IMR-90 (cell line): ENCODE data around the gene ZNF688. TPM values are rescaled to one million over a fixed set of nuclear protein-coding genes. Genes with fewer than 3 reads are reported as not detected.

Experiments
- ATAC-seq: fragments of 200-7000 bp; cut with Tn5 transposase; 2 replicates; pipeline ENCODE4 v1.9.1; 2020; ENCODE audit warnings: low read depth, mild to moderate bottlenecking, moderate library complexity
- BruUV-seq: library from RNA; stranded (reverse); fragments of 400-500 nt; replicated peaks from 2 replicates; lab custom pipeline; 2021; lab: Mats Ljungman, UMichigan
- CTCF ChIA-PET: fragments of 300-600 bp; formaldehyde crosslinking; extraction: SDS; loops from one replicate; lab custom pipeline; 2021; ENCODE audit warnings: antibody characterized with exemption; lab: Yijun Ruan, JAX
- POLR2A ChIA-PET: fragments of 300-600 bp; sonication (Branson Sonifier 250); formaldehyde crosslinking; loops from one replicate; lab custom pipeline; 2022; ENCODE audit warnings: antibody characterized with exemption; ENCODE audit not compliant: unreplicated experiment; lab: Charles Lee
- DNase-seq: peaks from one replicate; pipeline ENCODE4 v3.0.0; 2013
- H2AFZ ChIP-seq: replicated peaks from 2 replicates; pipeline ENCODE3; 2013; ENCODE audit warnings: low read length, mild to moderate bottlenecking; ENCODE audit not compliant: poor library complexity
- H2AK5ac ChIP-seq: 2 replicates; pipeline ENCODE4 v1.6.1; 2013; ENCODE audit warnings: low read depth, low read length, inconsistent platforms
- H2AK9ac ChIP-seq: replicated peaks from 2 replicates; pipeline ENCODE3; 2013; ENCODE audit warnings: mild to moderate bottlenecking, low read depth, low read length, moderate library complexity; ENCODE audit not compliant: poor library complexity
- H2BK120ac ChIP-seq: 2 replicates; pipeline ENCODE4 v1.6.1; 2013; ENCODE audit warnings: low read depth, low read length, inconsistent platforms
- H2BK15ac ChIP-seq: 3 replicates; pipeline ENCODE4 v1.6.1; 2013; ENCODE audit warnings: low read depth, low read length, inconsistent platforms
- H2BK20ac ChIP-seq: 2 replicates; pipeline ENCODE4 v1.6.1; 2013; ENCODE audit warnings: low read depth, mild to moderate bottlenecking, inconsistent platforms, low read length, moderate library complexity
- H2BK5ac ChIP-seq: 2 replicates; pipeline ENCODE4 v1.6.1; 2013; ENCODE audit warnings: mild to moderate bottlenecking, low read depth, low read length, inconsistent platforms; ENCODE audit not compliant: poor library complexity, severe bottlenecking
- H3K14ac ChIP-seq: replicated peaks from 2 replicates; pipeline ENCODE4 v1.6.1; 2013; ENCODE audit warnings: low read depth, low read length, inconsistent platforms
- H3K18ac ChIP-seq: 2 replicates; pipeline ENCODE4 v1.6.1; 2013; ENCODE audit warnings: low read depth, low read length, control low read depth
- H3K23ac ChIP-seq: 2 replicates; pipeline ENCODE4 v1.6.1; 2013; ENCODE audit warnings: low read depth, low read length, inconsistent platforms
- H3K27ac ChIP-seq: 2 replicates; pipeline ENCODE4 v1.5.1; 2013; ENCODE audit warnings: mild to moderate bottlenecking, control low read depth, low read length; ENCODE audit not compliant: insufficient read depth
- H3K27me3 ChIP-seq: 2 replicates; pipeline ENCODE4 v1.6.1; 2013; ENCODE audit warnings: low read length; ENCODE audit not compliant: control insufficient read depth, insufficient read depth
- H3K36me3 ChIP-seq: 2 replicates; pipeline ENCODE4 v1.6.1; 2013; ENCODE audit warnings: low read length, mixed read lengths; ENCODE audit not compliant: control insufficient read depth, insufficient read depth
- H3K4ac ChIP-seq: 2 replicates; pipeline ENCODE4 v1.6.1; 2013; ENCODE audit warnings: low read depth, low read length, inconsistent platforms
- H3K4me1 ChIP-seq: 2 replicates; pipeline ENCODE4 v1.6.1; 2013; ENCODE audit warnings: low read length, mixed read lengths; ENCODE audit not compliant: control insufficient read depth, insufficient read depth
- H3K4me2 ChIP-seq: 2 replicates; pipeline ENCODE4 v1.6.1; 2013; ENCODE audit warnings: low read depth, mild to moderate bottlenecking, control low read depth, low read length, moderate library complexity
- H3K4me3 ChIP-seq: 2 replicates; pipeline ENCODE4 v1.5.1; 2013; ENCODE audit warnings: low read depth, mild to moderate bottlenecking, control low read depth, low read length, moderate library complexity; ENCODE audit not compliant: insufficient read depth
- H3K56ac ChIP-seq: 2 replicates; pipeline ENCODE4 v1.6.1; 2013; ENCODE audit warnings: low read length, inconsistent platforms; ENCODE audit not compliant: insufficient read depth; ENCODE audit errors: extremely low read depth
- H3K79me1 ChIP-seq, 2 experiments: 2 replicates each; pipeline ENCODE4 v1.6.1; 2013; ENCODE audit warnings: low read length in 2 of 2, inconsistent platforms in 1 of 2, low read depth in 1 of 2
- H3K9ac ChIP-seq: 2 replicates; pipeline ENCODE4 v1.6.1; 2013; ENCODE audit warnings: low read depth, low read length, control low read depth
- H3K9me1 ChIP-seq: 2 replicates; pipeline ENCODE4 v1.6.1; 2013; ENCODE audit warnings: low read length, inconsistent platforms; ENCODE audit not compliant: insufficient read depth
- H3K9me3 ChIP-seq: 2 replicates; pipeline ENCODE4 v1.6.1; 2013; ENCODE audit warnings: low read length; ENCODE audit not compliant: control insufficient read depth, insufficient read depth
- H4K20me1 ChIP-seq: 2 replicates; pipeline ENCODE4 v1.6.1; 2013; ENCODE audit warnings: low read length, inconsistent platforms; ENCODE audit not compliant: insufficient read depth
- H4K5ac ChIP-seq: 2 replicates; pipeline ENCODE4 v1.6.1; 2013; ENCODE audit warnings: mild to moderate bottlenecking, low read depth, low read length, control low read depth
- H4K8ac ChIP-seq, 2 experiments: 2 replicates each; pipeline ENCODE4 v1.6.1; 2013; ENCODE audit warnings: low read depth in 2 of 2, low read length in 2 of 2, control low read depth in 1 of 2, inconsistent platforms in 1 of 2
- H4K91ac ChIP-seq: 2 replicates; pipeline ENCODE4 v1.6.1; 2013; ENCODE audit warnings: low read depth, low read length, inconsistent platforms; ENCODE audit not compliant: insufficient read depth
- BHLHE40 ChIP-seq: fragments of 150-350 bp; IDR thresholded peaks from 2 replicates; pipeline ENCODE4 v1.6.1; 2016; ENCODE audit warnings: mild to moderate bottlenecking, low read depth, low read length
- CEBPB ChIP-seq: IDR thresholded peaks from 2 replicates; pipeline ENCODE4 v1.6.1; 2012; ENCODE audit warnings: low read depth, low read length, improper control_type of control experiment
- CHD1 ChIP-seq: IDR thresholded peaks from 2 replicates; pipeline ENCODE4 v1.6.1; 2012; ENCODE audit warnings: low read depth, low read length, improper control_type of control experiment
- MAZ ChIP-seq: IDR thresholded peaks from 2 replicates; pipeline ENCODE4 v1.6.1; 2012; ENCODE audit warnings: low read depth, mild to moderate bottlenecking, low read length, improper control_type of control experiment, moderate library complexity, borderline replicate concordance
- MXI1 ChIP-seq: IDR thresholded peaks from 2 replicates; pipeline ENCODE4 v1.6.1; 2012; ENCODE audit warnings: low read depth, mild to moderate bottlenecking, low read length, moderate library complexity, borderline replicate concordance
- USF2 ChIP-seq: fragments of 150-350 bp; IDR thresholded peaks from 2 replicates; pipeline ENCODE4 v1.6.1; 2017; ENCODE audit warnings: mild to moderate bottlenecking, antibody characterized with exemption, low read length, low read depth
- WGBS, 2 experiments: methylation state at CpG; one replicate each; pipeline versions ENCODE4 v1.1.5 to v1.1.7; 2013; ENCODE audit warnings: missing lambda C conversion rate in 2 of 2; ENCODE audit not compliant: insufficient read length in 1 of 2; ENCODE audit errors: extremely low coverage in 2 of 2; 5-methylcytosine and 5-hydroxymethylcytosine counted together
- dilution Hi-C: fragments of 300-500 bp; cut with HindIII; formaldehyde crosslinking; loops from one replicate; pipeline ENCODE4 v1.14.3; 2018; ENCODE audit warnings: low sequenced_read_pairs; ENCODE audit not compliant: unreplicated experiment
- in situ Hi-C: fragments of 300-500 bp; cut with MboI; formaldehyde crosslinking; loops from 3 replicates; pipeline ENCODE4 v1.14.3; 2019; ENCODE audit warnings: low sequenced_read_pairs, inconsistent platforms, mixed read lengths
- intact Hi-C: fragments of 100-400 bp; cut with micrococcal nuclease; formaldehyde crosslinking; loops from 2 replicates; pipeline ENCODE4 v1.10.0; 2022
- polyA plus RNA-seq, 3 experiments: library from polyadenylated mRNA; depleted of rRNA; stranded (reverse); fragments of >200 nt; gene quantifications; 2 replicates each; pipeline ENCODE4 v1.2.3, GENCODE V29; 2012; ENCODE audit warnings: low replicate concordance in 1 of 3
- total RNA-seq: library from RNA; depleted of rRNA; stranded (reverse); fragments of >200 nt; gene quantifications from 2 replicates; pipeline ENCODE4 v1.2.3, GENCODE V29; 2012

ZNF688 gene
- total and polyA plus RNA-seq, 2 of the 4 experiments (the other 2 are of a cell fraction): 1.8 to 3.7 TPM

GRCh38 chr16:30539000-30539964 is 32.2 kb downstream of the ZNF688 start:
- H3K23ac ChIP-seq: no peak overlapping the region
- no peak overlapping the region for H2BK5ac ChIP-seq
- H4K20me1 ChIP-seq: no peaks in the 10 kb centered on the region
- ChIA-PET CTCF (no interaction called here), POLR2A (no interaction called here)
- H3K4me1 ChIP-seq: peaks cover 15% of the 10 kb centered on the region
- H3K56ac ChIP-seq: no peak overlapping the region
- ATAC-seq (no peak), DNase-seq (no peak)
- no TSS peak for BruUV-seq
- no peak overlapping the region for H3K14ac ChIP-seq
- H3K4me2 ChIP-seq: no peak overlapping the region
- H2AFZ ChIP-seq: no peak overlapping the region
- 0 out of 2 replicates have a peak overlapping the region, but pooled peaks have one; percentile 5 for H2AK5ac ChIP-seq
- H4K5ac ChIP-seq: no peak overlapping the region
- no peak overlapping the region for H3K9ac ChIP-seq
- H3K9me3 ChIP-seq: no peaks in the 10 kb centered on the region
- no peak overlapping the region for H4K8ac ChIP-seq
- no peak overlapping the region for H2AK9ac ChIP-seq
- no peak overlapping the region; the same call in 1 of the 2 replicates for H4K91ac ChIP-seq
- no peaks in the 10 kb centered on the region for H3K27me3 ChIP-seq
- no peak overlapping the region for H3K27ac ChIP-seq
- H3K4ac ChIP-seq: no peak overlapping the region
- H2BK20ac ChIP-seq: no peak overlapping the region
- in situ Hi-C loops: loop anchor here (5.0 kb wide), 1 partner anchor 33 kb away; the partner anchor contains the start of gene ZNF688
- intact Hi-C loops: no loop called here
- no peak overlapping the region for H3K4me3 ChIP-seq
- WGBS, 2 experiments: 96% methylated on average over 5 of the region's 8 CpGs; no CpG with 5 or more reads in 1 of the 2 experiments
- dilution Hi-C loops: no loop called here
- H2BK120ac ChIP-seq: no peak overlapping the region
- peaks cover 7% of the 10 kb centered on the region; the same call in 1 of the 2 replicates for H3K9me1 ChIP-seq
- H2BK15ac ChIP-seq: no peak overlapping the region
- TF ChIP-seq USF2 (no peak), MAZ (no peak), CHD1 (no peak), BHLHE40 (no peak), CEBPB (no peak), MXI1 (no peak)
- no peaks in the 10 kb centered on the region for H3K36me3 ChIP-seq
- H3K79me1 ChIP-seq: peaks cover 9 to 17% of the 10 kb centered on the region in 2 experiments
- no peak overlapping the region for H3K18ac ChIP-seq
